ENCODE measurements around the gene C10orf105.
A peak's percentile ranks its signal among the peaks of the same experiment; 100 is the strongest.

Gene C10orf105

GRCh38 chr10:71697938-71698709 lies 21.5 kb downstream of the C10orf105 start:
- peak; percentile 62 to 63 for DNase-seq (ENCODE audit: low read depth in 2 of 2)

- peak; percentile 21 to 39 for DNase-seq (ENCODE audit: low read depth in 2 of 2)
Observed at GRCh38 chr10:71696628-71697326, 22.8 kb downstream of the C10orf105 start.

- no peak for DNase-seq (ENCODE audit: low read depth in 2 of 2)
Observed at GRCh38 chr10:71695502-71696476, 23.8 kb downstream of the C10orf105 start.

- DNase-seq (ENCODE audit: low read depth in 2 of 2), result peak in 1 of 2 donors; percentile 12
Observed at GRCh38 chr10:71694567-71694968, 25.0 kb downstream of the C10orf105 start.

- DNase-seq (ENCODE audit: low read depth in 2 of 2), result no peak
Observed at GRCh38 chr10:71694039-71694501, 25.5 kb downstream of the C10orf105 start.

GRCh38 chr10:71693377-71693776 lies 26.2 kb downstream of the C10orf105 start:
- DNase-seq (ENCODE audit: low read depth in 2 of 2), result no peak

- no peak for DNase-seq (ENCODE audit: low read depth in 2 of 2)
Observed at GRCh38 chr10:71692598-71693306, 26.8 kb downstream of the C10orf105 start.

- no peak for DNase-seq (ENCODE audit: low read depth in 2 of 2)
Observed at GRCh38 chr10:71691405-71691804, 28.2 kb downstream of the C10orf105 start.

- DNase-seq (ENCODE audit: low read depth in 2 of 2), result no peak
Observed at GRCh38 chr10:71690094-71690720, 29.4 kb downstream of the C10orf105 start.

GRCh38 chr10:71688256-71688655 lies 31.3 kb downstream of the C10orf105 start:
- DNase-seq (ENCODE audit: low read depth in 2 of 2), result no peak

- no peak for DNase-seq (ENCODE audit: low read depth in 2 of 2)
Observed at GRCh38 chr10:71687480-71687879, 32.1 kb downstream of the C10orf105 start.

GRCh38 chr10:71687077-71687476 lies 32.5 kb downstream of the C10orf105 start:
- DNase-seq (ENCODE audit: low read depth in 2 of 2), result no peak

- no peak for DNase-seq (ENCODE audit: low read depth in 2 of 2)
Observed at GRCh38 chr10:71685554-71686232, 33.9 kb downstream of the C10orf105 start.

- no peak for DNase-seq (ENCODE audit: low read depth in 2 of 2)
Observed at GRCh38 chr10:71684356-71685173, 35.0 kb downstream of the C10orf105 start.

GRCh38 chr10:71683301-71683700 lies 36.3 kb downstream of the C10orf105 start:
- no peak for DNase-seq (ENCODE audit: low read depth in 2 of 2)

GRCh38 chr10:71681977-71682376 lies 37.6 kb downstream of the C10orf105 start:
- no peak for DNase-seq (ENCODE audit: low read depth in 2 of 2)

- no peak for DNase-seq (ENCODE audit: low read depth in 2 of 2)
Observed at GRCh38 chr10:71679425-71679824, 40.2 kb downstream of the C10orf105 start.

- DNase-seq (ENCODE audit: low read depth in 2 of 2), result no peak
Observed at GRCh38 chr10:71678057-71678805, 41.3 kb downstream of the C10orf105 start.

- DNase-seq (ENCODE audit: low read depth in 2 of 2), result no peak
Observed at GRCh38 chr10:71677261-71677660, 42.3 kb downstream of the C10orf105 start.
